GM23338 (cell line): ENCODE data around the gene SLC25A11.

ENCODE experiments used
- CREB1 ChIP-seq: fragments of 250-450 bp; sonication (Bioruptor Pico); IDR thresholded peaks from 2 replicates; pipeline ENCODE4 v1.5.0; 2020; ENCODE audit warnings: low read depth, mild to moderate bottlenecking, moderate library complexity
- EZH2 ChIP-seq: fragments of 200-600 bp; sonication (generic); IDR thresholded peaks from one replicate; pipeline ENCODE4 v1.8.0; 2017; ENCODE audit warnings: antibody characterized with exemption, mild to moderate bottlenecking, low read depth; ENCODE audit not compliant: unreplicated experiment
- EZH2phosphoT487 ChIP-seq: fragments of 200-600 bp; sonication (generic); IDR thresholded peaks from one replicate; pipeline ENCODE4 v1.8.1; 2018; ENCODE audit warnings: antibody characterized with exemption; ENCODE audit not compliant: unreplicated experiment
- JUNB ChIP-seq: IDR thresholded peaks from one replicate; pipeline ENCODE4 v1.6.1; 2016; ENCODE audit warnings: antibody characterized with exemption; ENCODE audit not compliant: unreplicated experiment
- NANOG ChIP-seq: IDR thresholded peaks from 2 replicates; pipeline ENCODE4 v1.6.1; 2016; ENCODE audit warnings: antibody characterized with exemption, borderline replicate concordance
- POLR2AphosphoS5 ChIP-seq: IDR thresholded peaks from 2 replicates; pipeline ENCODE4 v1.6.1; 2016; ENCODE audit warnings: antibody characterized with exemption, low read depth
- STAT1 ChIP-seq: IDR thresholded peaks from one replicate; pipeline ENCODE4 v1.6.1; 2016; ENCODE audit warnings: antibody characterized with exemption; ENCODE audit not compliant: unreplicated experiment
- ZNF114 ChIP-seq: fragments of 250-450 bp; sonication (Bioruptor Pico); IDR thresholded peaks from 2 replicates; pipeline ENCODE4 v1.5.0; 2020; ENCODE audit warnings: mild to moderate bottlenecking, moderate library complexity
- ZNF331 ChIP-seq: fragments of 250-450 bp; sonication (Bioruptor Pico); IDR thresholded peaks from 2 replicates; pipeline ENCODE4 v1.5.0; 2020; ENCODE audit warnings: low read depth, mild to moderate bottlenecking, moderate library complexity
- TF ChIP-seq, protein P1 (sequence below), 2 experiments: fragments of 200-600 bp in 1 of 2; sonication (generic) in 1 of 2; conservative IDR thresholded peaks; 2 replicates each; pipeline versions ENCODE4 v1.5.1 to v1.6.1; 2016 to 2017; ENCODE audit warnings: antibody characterized with exemption in 2 of 2, low read depth in 2 of 2, mild to moderate bottlenecking in 2 of 2, moderate library complexity in 1 of 2
- TF ChIP-seq, protein P2 (sequence below): IDR thresholded peaks from one replicate; pipeline ENCODE4 v1.6.1; 2018; ENCODE audit warnings: antibody characterized with exemption; ENCODE audit not compliant: unreplicated experiment
- TF ChIP-seq, protein P3 (sequence below): IDR thresholded peaks from 2 replicates; pipeline ENCODE4 v1.6.1; 2016; ENCODE audit warnings: antibody characterized with exemption

DNA sequence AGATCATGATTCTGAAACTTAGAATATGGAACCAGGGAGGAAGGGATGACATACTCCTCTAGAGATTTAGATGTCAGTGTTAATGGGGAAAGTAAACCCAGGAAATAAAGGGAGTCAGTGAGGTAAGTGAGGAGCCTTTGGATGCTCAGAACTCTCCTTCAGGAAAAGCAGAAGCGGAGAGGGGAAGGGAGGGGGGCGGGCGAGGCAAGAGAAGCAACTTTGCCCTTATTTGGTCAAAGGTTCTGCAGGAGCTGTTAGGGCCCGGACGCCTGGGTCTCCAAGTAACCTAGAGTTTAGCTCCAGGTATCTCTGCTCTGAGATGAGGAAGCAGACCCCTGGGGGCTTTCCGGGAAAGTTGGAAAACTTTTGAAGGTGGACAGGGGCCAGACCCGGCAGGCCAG, 7.2 kb upstream of the SLC25A11 start:
- TF ChIP-seq ZNF114 (CRISPR knock-in tag) = no peak
- TF ChIP-seq, protein P1, sequence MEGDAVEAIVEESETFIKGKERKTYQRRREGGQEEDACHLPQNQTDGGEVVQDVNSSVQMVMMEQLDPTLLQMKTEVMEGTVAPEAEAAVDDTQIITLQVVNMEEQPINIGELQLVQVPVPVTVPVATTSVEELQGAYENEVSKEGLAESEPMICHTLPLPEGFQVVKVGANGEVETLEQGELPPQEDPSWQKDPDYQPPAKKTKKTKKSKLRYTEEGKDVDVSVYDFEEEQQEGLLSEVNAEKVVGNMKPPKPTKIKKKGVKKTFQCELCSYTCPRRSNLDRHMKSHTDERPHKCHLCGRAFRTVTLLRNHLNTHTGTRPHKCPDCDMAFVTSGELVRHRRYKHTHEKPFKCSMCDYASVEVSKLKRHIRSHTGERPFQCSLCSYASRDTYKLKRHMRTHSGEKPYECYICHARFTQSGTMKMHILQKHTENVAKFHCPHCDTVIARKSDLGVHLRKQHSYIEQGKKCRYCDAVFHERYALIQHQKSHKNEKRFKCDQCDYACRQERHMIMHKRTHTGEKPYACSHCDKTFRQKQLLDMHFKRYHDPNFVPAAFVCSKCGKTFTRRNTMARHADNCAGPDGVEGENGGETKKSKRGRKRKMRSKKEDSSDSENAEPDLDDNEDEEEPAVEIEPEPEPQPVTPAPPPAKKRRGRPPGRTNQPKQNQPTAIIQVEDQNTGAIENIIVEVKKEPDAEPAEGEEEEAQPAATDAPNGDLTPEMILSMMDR (conservative IDR thresholded peaks at IDR 0.05; ENCODE audit: low read depth in 2 of 2) = no peak
- no peak for TF ChIP-seq EZH2phosphoT487
- no peak for TF ChIP-seq EZH2
- TF ChIP-seq, protein P2, sequence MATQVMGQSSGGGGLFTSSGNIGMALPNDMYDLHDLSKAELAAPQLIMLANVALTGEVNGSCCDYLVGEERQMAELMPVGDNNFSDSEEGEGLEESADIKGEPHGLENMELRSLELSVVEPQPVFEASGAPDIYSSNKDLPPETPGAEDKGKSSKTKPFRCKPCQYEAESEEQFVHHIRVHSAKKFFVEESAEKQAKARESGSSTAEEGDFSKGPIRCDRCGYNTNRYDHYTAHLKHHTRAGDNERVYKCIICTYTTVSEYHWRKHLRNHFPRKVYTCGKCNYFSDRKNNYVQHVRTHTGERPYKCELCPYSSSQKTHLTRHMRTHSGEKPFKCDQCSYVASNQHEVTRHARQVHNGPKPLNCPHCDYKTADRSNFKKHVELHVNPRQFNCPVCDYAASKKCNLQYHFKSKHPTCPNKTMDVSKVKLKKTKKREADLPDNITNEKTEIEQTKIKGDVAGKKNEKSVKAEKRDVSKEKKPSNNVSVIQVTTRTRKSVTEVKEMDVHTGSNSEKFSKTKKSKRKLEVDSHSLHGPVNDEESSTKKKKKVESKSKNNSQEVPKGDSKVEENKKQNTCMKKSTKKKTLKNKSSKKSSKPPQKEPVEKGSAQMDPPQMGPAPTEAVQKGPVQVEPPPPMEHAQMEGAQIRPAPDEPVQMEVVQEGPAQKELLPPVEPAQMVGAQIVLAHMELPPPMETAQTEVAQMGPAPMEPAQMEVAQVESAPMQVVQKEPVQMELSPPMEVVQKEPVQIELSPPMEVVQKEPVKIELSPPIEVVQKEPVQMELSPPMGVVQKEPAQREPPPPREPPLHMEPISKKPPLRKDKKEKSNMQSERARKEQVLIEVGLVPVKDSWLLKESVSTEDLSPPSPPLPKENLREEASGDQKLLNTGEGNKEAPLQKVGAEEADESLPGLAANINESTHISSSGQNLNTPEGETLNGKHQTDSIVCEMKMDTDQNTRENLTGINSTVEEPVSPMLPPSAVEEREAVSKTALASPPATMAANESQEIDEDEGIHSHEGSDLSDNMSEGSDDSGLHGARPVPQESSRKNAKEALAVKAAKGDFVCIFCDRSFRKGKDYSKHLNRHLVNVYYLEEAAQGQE = no peak
- TF ChIP-seq POLR2AphosphoS5 = no peak
- TF ChIP-seq CREB1 (CRISPR knock-in tag) = no peak
- TF ChIP-seq ZNF331 (CRISPR knock-in tag) = no peak
- TF ChIP-seq JUNB = no peak
- TF ChIP-seq, protein P3, sequence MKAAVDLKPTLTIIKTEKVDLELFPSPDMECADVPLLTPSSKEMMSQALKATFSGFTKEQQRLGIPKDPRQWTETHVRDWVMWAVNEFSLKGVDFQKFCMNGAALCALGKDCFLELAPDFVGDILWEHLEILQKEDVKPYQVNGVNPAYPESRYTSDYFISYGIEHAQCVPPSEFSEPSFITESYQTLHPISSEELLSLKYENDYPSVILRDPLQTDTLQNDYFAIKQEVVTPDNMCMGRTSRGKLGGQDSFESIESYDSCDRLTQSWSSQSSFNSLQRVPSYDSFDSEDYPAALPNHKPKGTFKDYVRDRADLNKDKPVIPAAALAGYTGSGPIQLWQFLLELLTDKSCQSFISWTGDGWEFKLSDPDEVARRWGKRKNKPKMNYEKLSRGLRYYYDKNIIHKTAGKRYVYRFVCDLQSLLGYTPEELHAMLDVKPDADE = no peak
- no peak for TF ChIP-seq STAT1
- TF ChIP-seq NANOG = no peak
